SK-N-SH (cell line): Measurements from ENCODE around the gene CDS2.

ENCODE experiments used
- EP300 ChIP-seq, 2 experiments: IDR thresholded peaks; 2 replicates each; pipeline versions ENCODE4 v1.4.0 to v1.6.1; 2012; ENCODE audit warnings: borderline replicate concordance in 1 of 2, low read depth in 1 of 2, low read length in 1 of 2
- EZH2phosphoT487 ChIP-seq: fragments of 200-600 bp; sonication (generic); IDR thresholded peaks from 2 replicates; pipeline ENCODE4 v1.6.1; 2017; ENCODE audit warnings: low read depth, mixed run types, mild to moderate bottlenecking, antibody characterized with exemption, moderate library complexity, borderline replicate concordance
- FOXJ3 ChIP-seq: sonication (generic); formaldehyde crosslinking; IDR thresholded peaks from 2 replicates; pipeline ENCODE4 v1.5.1; 2020; ENCODE audit warnings: mild to moderate bottlenecking, missing genetic modification reagents
- NRF1 ChIP-seq: IDR thresholded peaks from 2 replicates; pipeline ENCODE4 v1.6.1; 2012; ENCODE audit warnings: low read depth, mild to moderate bottlenecking, low read length
- SMC3 ChIP-seq: IDR thresholded peaks from 2 replicates; pipeline ENCODE4 v1.6.1; 2012; ENCODE audit warnings: low read depth, low read length, improper control_type of control experiment
- YY1 ChIP-seq: IDR thresholded peaks from 2 replicates; pipeline ENCODE4 v1.4.0; 2012; ENCODE audit warnings: low read depth, mild to moderate bottlenecking
- TF ChIP-seq, protein P1 (sequence below): fragments of 200-600 bp; sonication (generic); IDR thresholded peaks from 2 replicates; pipeline ENCODE4 v1.6.1; 2017; ENCODE audit warnings: antibody characterized with exemption, mild to moderate bottlenecking, moderate library complexity
- TF ChIP-seq, protein P2 (sequence below): IDR thresholded peaks from 2 replicates; pipeline ENCODE4 v1.4.0; 2012; ENCODE audit warnings: low read depth
- TF ChIP-seq, protein P3 (sequence below): IDR thresholded peaks from 2 replicates; pipeline ENCODE4; 2012

DNA sequence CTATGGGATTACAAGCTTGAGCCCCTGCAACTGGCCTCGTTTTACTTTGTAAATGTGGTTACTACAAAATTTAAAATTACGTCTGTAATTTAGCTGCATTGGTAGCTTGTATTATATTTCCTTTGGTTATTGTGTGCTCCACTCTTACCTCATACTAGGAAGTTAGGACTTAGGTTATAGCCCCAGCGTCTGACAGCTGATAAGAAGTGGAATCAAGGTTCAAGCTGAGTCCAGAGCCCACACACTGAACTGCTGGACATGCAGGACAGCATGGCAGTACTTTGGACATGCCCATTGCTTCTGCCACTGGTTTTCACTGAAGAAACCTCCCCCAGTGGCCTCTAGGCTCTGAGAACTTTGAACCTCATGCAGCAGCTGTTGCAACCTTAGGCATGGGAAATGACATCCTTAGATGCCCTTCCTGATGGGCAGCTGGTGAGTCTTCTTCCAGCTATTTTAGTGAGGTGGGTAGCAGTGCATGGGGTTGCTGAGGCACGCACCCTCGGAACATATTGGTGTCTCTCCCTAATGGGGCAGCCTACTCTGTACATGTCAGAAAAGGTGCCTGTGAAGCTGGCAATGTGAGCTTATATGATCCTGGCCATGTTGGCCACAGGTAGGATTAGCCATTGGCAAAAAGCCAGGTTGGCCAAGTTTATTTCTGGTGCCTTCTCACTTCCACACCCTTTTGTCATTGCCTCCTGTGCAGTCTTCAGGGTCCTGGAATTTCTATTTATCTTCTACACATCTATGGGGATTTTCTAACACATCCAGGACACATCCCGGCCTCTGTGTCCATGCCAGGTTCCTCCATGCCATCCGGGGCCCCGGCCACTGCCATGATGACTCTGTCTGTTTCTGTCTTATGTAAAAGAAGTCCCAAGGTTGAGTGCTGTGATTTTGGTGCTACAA is 85.3 kb downstream of the CDS2 start:
- TF ChIP-seq, protein P1, sequence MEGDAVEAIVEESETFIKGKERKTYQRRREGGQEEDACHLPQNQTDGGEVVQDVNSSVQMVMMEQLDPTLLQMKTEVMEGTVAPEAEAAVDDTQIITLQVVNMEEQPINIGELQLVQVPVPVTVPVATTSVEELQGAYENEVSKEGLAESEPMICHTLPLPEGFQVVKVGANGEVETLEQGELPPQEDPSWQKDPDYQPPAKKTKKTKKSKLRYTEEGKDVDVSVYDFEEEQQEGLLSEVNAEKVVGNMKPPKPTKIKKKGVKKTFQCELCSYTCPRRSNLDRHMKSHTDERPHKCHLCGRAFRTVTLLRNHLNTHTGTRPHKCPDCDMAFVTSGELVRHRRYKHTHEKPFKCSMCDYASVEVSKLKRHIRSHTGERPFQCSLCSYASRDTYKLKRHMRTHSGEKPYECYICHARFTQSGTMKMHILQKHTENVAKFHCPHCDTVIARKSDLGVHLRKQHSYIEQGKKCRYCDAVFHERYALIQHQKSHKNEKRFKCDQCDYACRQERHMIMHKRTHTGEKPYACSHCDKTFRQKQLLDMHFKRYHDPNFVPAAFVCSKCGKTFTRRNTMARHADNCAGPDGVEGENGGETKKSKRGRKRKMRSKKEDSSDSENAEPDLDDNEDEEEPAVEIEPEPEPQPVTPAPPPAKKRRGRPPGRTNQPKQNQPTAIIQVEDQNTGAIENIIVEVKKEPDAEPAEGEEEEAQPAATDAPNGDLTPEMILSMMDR = no peak
- TF ChIP-seq EP300 (IDR thresholded peaks at IDR 0.05; ENCODE audit: borderline replicate concordance in 1 of 2, low read depth in 1 of 2, low read length in 1 of 2) (no peak), SMC3 (no peak), FOXJ3 (CRISPR knock-in tag) (no peak), NRF1 (no peak), EZH2phosphoT487 (no peak), YY1 (no peak)
- TF ChIP-seq, protein P2, sequence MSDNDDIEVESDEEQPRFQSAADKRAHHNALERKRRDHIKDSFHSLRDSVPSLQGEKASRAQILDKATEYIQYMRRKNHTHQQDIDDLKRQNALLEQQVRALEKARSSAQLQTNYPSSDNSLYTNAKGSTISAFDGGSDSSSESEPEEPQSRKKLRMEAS = no peak
- TF ChIP-seq, protein P3, sequence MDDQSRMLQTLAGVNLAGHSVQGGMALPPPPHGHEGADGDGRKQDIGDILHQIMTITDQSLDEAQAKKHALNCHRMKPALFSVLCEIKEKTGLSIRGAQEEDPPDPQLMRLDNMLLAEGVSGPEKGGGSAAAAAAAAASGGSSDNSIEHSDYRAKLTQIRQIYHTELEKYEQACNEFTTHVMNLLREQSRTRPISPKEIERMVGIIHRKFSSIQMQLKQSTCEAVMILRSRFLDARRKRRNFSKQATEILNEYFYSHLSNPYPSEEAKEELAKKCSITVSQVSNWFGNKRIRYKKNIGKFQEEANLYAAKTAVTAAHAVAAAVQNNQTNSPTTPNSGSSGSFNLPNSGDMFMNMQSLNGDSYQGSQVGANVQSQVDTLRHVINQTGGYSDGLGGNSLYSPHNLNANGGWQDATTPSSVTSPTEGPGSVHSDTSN = no peak
